HepG2 (cell line): ENCODE measurements around the gene ZNF747. TPM values are rescaled to one million over a fixed set of nuclear protein-coding genes. Genes with fewer than 3 reads are reported as not detected.
A peak's percentile ranks its signal among the peaks of the same experiment; 100 is the strongest.

Experiments
- ARID3A ChIP-seq: IDR thresholded peaks from 2 replicates; pipeline ENCODE4 v1.6.1; 2012; ENCODE audit warnings: low read depth, low read length, improper control_type of control experiment
- BCL3 ChIP-seq: sonication (generic); formaldehyde crosslinking; IDR thresholded peaks from 2 replicates; pipeline ENCODE4 v1.5.1; 2020; ENCODE audit warnings: mild to moderate bottlenecking, missing genetic modification reagents, moderate library complexity
- CREM ChIP-seq, 2 experiments: sonication (generic) in 1 of 2; formaldehyde crosslinking in 1 of 2; IDR thresholded peaks; 2 replicates each; pipeline versions ENCODE4 v1.4.0 to v1.6.1; 2016 to 2020; ENCODE audit warnings: antibody characterized with exemption in 1 of 2, mild to moderate bottlenecking in 1 of 2, missing genetic modification reagents in 1 of 2
- EEA1 ChIP-seq: sonication (generic); formaldehyde crosslinking; IDR thresholded peaks from 2 replicates; pipeline ENCODE4 v1.5.1; 2020; ENCODE audit warnings: mild to moderate bottlenecking, missing genetic modification reagents, borderline replicate concordance
- HMG20A ChIP-seq: IDR thresholded peaks from 2 replicates; pipeline ENCODE4 v1.6.1; 2016; ENCODE audit warnings: borderline replicate concordance
- HNRNPK ChIP-seq: fragments of 200-400 bp; formaldehyde crosslinking; IDR thresholded peaks from 2 replicates; pipeline ENCODE4 v1.6.1; 2018; ENCODE audit warnings: low read length, low read depth, moderate library complexity, mild to moderate bottlenecking; ENCODE audit not compliant: poor library complexity, severe bottlenecking
- ISL2 ChIP-seq: sonication (generic); formaldehyde crosslinking; IDR thresholded peaks from 2 replicates; pipeline ENCODE4 v1.5.0; 2020; ENCODE audit warnings: missing genetic modification reagents
- KLF15 ChIP-seq: sonication (generic); formaldehyde crosslinking; IDR thresholded peaks from 2 replicates; pipeline ENCODE4 v1.8.1; 2023; ENCODE audit warnings: borderline replicate concordance, mild to moderate bottlenecking, inconsistent platforms, missing genetic modification reagents, mixed read lengths
- MATR3 ChIP-seq: sonication (generic); formaldehyde crosslinking; IDR thresholded peaks from 2 replicates; pipeline ENCODE4 v1.4.0; 2020; ENCODE audit warnings: missing genetic modification reagents
- MYC ChIP-seq: sonication (generic); formaldehyde crosslinking; IDR thresholded peaks from 2 replicates; pipeline ENCODE4 v1.9.0; 2021; ENCODE audit warnings: missing genetic modification reagents, borderline replicate concordance
- RBM39 ChIP-seq: fragments of 200-400 bp; formaldehyde crosslinking; IDR thresholded peaks from one replicate; pipeline ENCODE4 v1.6.1; 2018; ENCODE audit warnings: antibody characterized with exemption, mild to moderate bottlenecking, low read depth, low read length; ENCODE audit not compliant: poor library complexity, severe bottlenecking
- SP5 ChIP-seq: IDR thresholded peaks from 2 replicates; pipeline ENCODE4 v1.6.1; 2016; ENCODE audit warnings: low read depth, borderline replicate concordance
- ZFP91 ChIP-seq: sonication (generic); formaldehyde crosslinking; IDR thresholded peaks from 2 replicates; pipeline ENCODE4 v1.9.0; 2022; ENCODE audit warnings: missing genetic modification reagents, mild to moderate bottlenecking, borderline replicate concordance
- ZMAT3 ChIP-seq: sonication (generic); formaldehyde crosslinking; conservative IDR thresholded peaks from 2 replicates; pipeline ENCODE4 v1.7.0; 2021; ENCODE audit warnings: missing genetic modification reagents
- ZNF274 ChIP-seq: sonication (generic); formaldehyde crosslinking; IDR thresholded peaks from 2 replicates; pipeline ENCODE4 v1.5.1; 2020; ENCODE audit warnings: mild to moderate bottlenecking, missing genetic modification reagents
- ZNF280B ChIP-seq: sonication (generic); formaldehyde crosslinking; IDR thresholded peaks from 2 replicates; pipeline ENCODE4 v1.5.0; 2020; ENCODE audit warnings: missing genetic modification reagents, mild to moderate bottlenecking, borderline replicate concordance
- ZNF337 ChIP-seq: sonication (generic); formaldehyde crosslinking; IDR thresholded peaks from 2 replicates; pipeline ENCODE4 v1.5.1; 2020; ENCODE audit warnings: missing genetic modification reagents, low read depth, mild to moderate bottlenecking, borderline replicate concordance
- ZNF432 ChIP-seq: sonication (generic); formaldehyde crosslinking; IDR thresholded peaks from 2 replicates; pipeline ENCODE4 v1.5.0; 2020; ENCODE audit warnings: missing genetic modification reagents, mild to moderate bottlenecking, borderline replicate concordance
- ZNF460 ChIP-seq: sonication (generic); formaldehyde crosslinking; IDR thresholded peaks from 2 replicates; pipeline ENCODE4 v1.5.1; 2020; ENCODE audit warnings: missing genetic modification reagents, mild to moderate bottlenecking, borderline replicate concordance
- ZNF678 ChIP-seq: sonication (generic); formaldehyde crosslinking; IDR thresholded peaks from 2 replicates; pipeline ENCODE4 v1.4.0; 2020; ENCODE audit warnings: mild to moderate bottlenecking, missing genetic modification reagents
- ZNF850 ChIP-seq: sonication (generic); formaldehyde crosslinking; conservative IDR thresholded peaks from 2 replicates; pipeline ENCODE4 v1.9.0; 2021; ENCODE audit warnings: mild to moderate bottlenecking, missing genetic modification reagents
- ZSCAN12 ChIP-seq: sonication (generic); formaldehyde crosslinking; IDR thresholded peaks from 2 replicates; pipeline ENCODE4 v1.9.0; 2021; ENCODE audit warnings: mild to moderate bottlenecking, missing genetic modification reagents
- ZSCAN20 ChIP-seq: sonication (generic); formaldehyde crosslinking; IDR thresholded peaks from 2 replicates; pipeline ENCODE4 v1.4.0; 2020; ENCODE audit warnings: missing genetic modification reagents, mild to moderate bottlenecking, borderline replicate concordance
- ZSCAN21 ChIP-seq: sonication (generic); formaldehyde crosslinking; IDR thresholded peaks from 2 replicates; pipeline ENCODE4 v1.8.0; 2022; ENCODE audit warnings: mild to moderate bottlenecking, missing genetic modification reagents, moderate library complexity, borderline replicate concordance
- polyA plus RNA-seq, 8 experiments: library from polyadenylated mRNA; depleted of rRNA in 3 of 8; stranded (reverse) in 7 of 8; unstranded in 1 of 8; fragments of >200 nt; fragmentation: Illumina TruSeq in 4 of 8; extraction: Trizol in 4 of 8; gene quantifications; 2 replicates each; pipeline versions ENCODE4 v1.2.1 to v1.2.3, GENCODE V29; 2011 to 2016; ENCODE audit warnings: low read depth in 4 of 8, missing spikeins in 1 of 8, mixed read lengths in 1 of 8; ENCODE audit not compliant: insufficient read depth in 1 of 8
- total RNA-seq, 5 experiments: library from RNA; depleted of rRNA; stranded (reverse); fragments of >200 nt; fragmentation: Illumina TruSeq; extraction: Trizol; gene quantifications; 2 replicates each; pipeline ENCODE4 v1.2.3, GENCODE V29; 2016; ENCODE audit warnings: low read depth in 1 of 5

The ZNF747 gene
- total and polyA plus RNA-seq, 2 of the 13 experiments (the other 11 are each of a cell fraction or from before 2014, with no cell fraction given): 7.2 to 10.2 TPM

GRCh38 chr16:30535777-30536190 lies 1.1 kb upstream of the ZNF747 start (continued):
- TF ChIP-seq MATR3 (no peak), ZSCAN12 (CRISPR knock-in tag) (no peak), HMG20A (CRISPR knock-in tag) (no peak), MYC (peak; percentile 94), BCL3 (CRISPR knock-in tag) (no peak), EEA1 (CRISPR knock-in tag) (no peak), RBM39 (no peak), ZFP91 (CRISPR knock-in tag) (no peak; the same call in 1 of the 2 replicates), ISL2 (no peak), ZNF678 (CRISPR knock-in tag) (peak; percentile 21; the same call in 1 of the 2 replicates), HNRNPK (no peak), ZNF337 (CRISPR knock-in tag) (no peak), ZNF280B (peak; percentile 82; the same call in 1 of the 2 replicates), ZNF850 (CRISPR knock-in tag) (no peak), ARID3A (no peak), ZSCAN20 (CRISPR knock-in tag) (no peak), ZNF274 (peak; percentile 65), KLF15 (CRISPR knock-in tag) (0 out of 2 replicates have a peak, but pooled peaks have one; percentile 45), ZNF432 (CRISPR knock-in tag) (no peak), ZMAT3 (no peak; the same call in 1 of the 2 replicates), ZSCAN21 (CRISPR knock-in tag) (no peak; the same call in none of the 2 replicates), SP5 (peak; percentile 56; the same call in 1 of the 2 replicates), ZNF460 (CRISPR knock-in tag) (no peak), CREM (IDR thresholded peaks at IDR 0.05) (no peak), CREM (CRISPR knock-in tag; IDR thresholded peaks at IDR 0.05) (no peak)
